NCI-H446 treated with DMSO at 0.1 percent for 48 hours (cell line): ENCODE results near the gene LRP4.

Experiments used
- DNase-seq: peaks from one replicate; lab custom pipeline; 2025; lab: John Stamatoyannopoulos, UW

LRP4 gene

GRCh38 chr11:46894961-46895360 lies 23.4 kb downstream of the LRP4 start:
- DNase-seq, result peak; percentile 13

- DNase-seq, result no peak
These were observed 23.8 kb downstream of the LRP4 start for GRCh38 chr11:46894506-46894905.

GRCh38 chr11:46892838-46893237 lies 25.5 kb downstream of the LRP4 start:
- no peak for DNase-seq

GRCh38 chr11:46892109-46892508 lies 26.2 kb downstream of the LRP4 start:
- DNase-seq, result no peak

- DNase-seq, result no peak
These were observed 27.7 kb downstream of the LRP4 start for GRCh38 chr11:46890665-46891064.

- peak; percentile 21 for DNase-seq
These were observed 28.5 kb downstream of the LRP4 start for GRCh38 chr11:46889689-46890475.

GRCh38 chr11:46889251-46889650 lies 29.1 kb downstream of the LRP4 start:
- no peak for DNase-seq

- no peak for DNase-seq
These were observed 29.7 kb downstream of the LRP4 start for GRCh38 chr11:46888636-46889035.

GRCh38 chr11:46886211-46886610 lies 32.1 kb downstream of the LRP4 start:
- DNase-seq, result no peak

GRCh38 chr11:46879056-46879585 lies 39.2 kb downstream of the LRP4 start:
- DNase-seq, result no peak

GRCh38 chr11:46877580-46877979 lies 40.8 kb downstream of the LRP4 start:
- DNase-seq, result no peak

- no peak for DNase-seq
These were observed 41.9 kb downstream of the LRP4 start for GRCh38 chr11:46876471-46876870.

- DNase-seq, result no peak
These were observed 43.8 kb downstream of the LRP4 start for GRCh38 chr11:46874586-46874985.

GRCh38 chr11:46868912-46869311 lies 49.4 kb downstream of the LRP4 start:
- no peak for DNase-seq

GRCh38 chr11:46865340-46865739 lies 53.0 kb downstream of the LRP4 start:
- no peak for DNase-seq

GRCh38 chr11:46860218-46860617 lies 58.1 kb downstream of the LRP4 start:
- no peak for DNase-seq

- no peak for DNase-seq
These were observed 59.3 kb downstream of the LRP4 start for GRCh38 chr11:46858920-46859546.

GRCh38 chr11:46857666-46858065 lies 60.7 kb downstream of the LRP4 start:
- no peak for DNase-seq

- DNase-seq, result no peak
These were observed 61.6 kb downstream of the LRP4 start for GRCh38 chr11:46856605-46857343.

GRCh38 chr11:46855863-46856262 lies 62.5 kb downstream of the LRP4 start:
- DNase-seq, result no peak

GRCh38 chr11:46855167-46855566 lies 63.2 kb downstream of the LRP4 start:
- no peak for DNase-seq

- DNase-seq, result no peak
These were observed 67.4 kb downstream of the LRP4 start for GRCh38 chr11:46850829-46851380.
